HG02885 (cell line): Measurements from ENCODE around the gene IL1RAPL2.
"Not testable (repeated sequence)": the region's sequence is repeated elsewhere in the genome, so short reads cannot be mapped to it uniquely, and the experiment has no call there.

Experiments used
- ATAC-seq: cut with Tn5 transposase; IDR thresholded peaks from one replicate; pipeline ENCODE4 v1.9.1; 2021; ENCODE audit warnings: mild to moderate bottlenecking; ENCODE audit not compliant: unreplicated experiment, poor library complexity

Gene IL1RAPL2

DNA sequence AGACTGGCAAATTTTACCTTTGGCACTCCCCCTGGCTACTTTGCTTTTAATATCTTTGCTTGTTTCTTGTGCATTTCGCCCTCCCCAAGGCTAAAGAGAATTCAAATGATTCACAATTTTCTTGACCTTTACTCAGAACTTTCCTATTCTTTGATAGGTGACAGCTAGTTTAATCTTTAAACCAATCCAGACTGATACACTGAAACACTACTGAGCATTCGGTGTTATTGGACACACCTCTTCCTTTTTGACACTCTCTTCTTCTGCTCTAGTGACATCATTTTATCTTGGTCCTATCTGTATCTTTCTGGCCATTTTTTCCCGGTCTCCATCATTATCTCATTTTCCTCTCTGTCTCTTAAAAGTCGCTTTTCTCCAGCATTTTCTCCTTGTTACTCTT lies 103.1 kb downstream of the IL1RAPL2 start:
- ATAC-seq, result no peak

GRCh38 chrX:104670051-104670450 lies 104.1 kb downstream of the IL1RAPL2 start:
- ATAC-seq, result no peak

- ATAC-seq, result not testable (repeated sequence)
Observed at GRCh38 chrX:104677517-104677916, 111.5 kb downstream of the IL1RAPL2 start.

GRCh38 chrX:104679175-104679574 lies 113.2 kb downstream of the IL1RAPL2 start:
- ATAC-seq, result no peak

GRCh38 chrX:104681214-104681613 lies 115.2 kb downstream of the IL1RAPL2 start:
- no peak for ATAC-seq

DNA sequence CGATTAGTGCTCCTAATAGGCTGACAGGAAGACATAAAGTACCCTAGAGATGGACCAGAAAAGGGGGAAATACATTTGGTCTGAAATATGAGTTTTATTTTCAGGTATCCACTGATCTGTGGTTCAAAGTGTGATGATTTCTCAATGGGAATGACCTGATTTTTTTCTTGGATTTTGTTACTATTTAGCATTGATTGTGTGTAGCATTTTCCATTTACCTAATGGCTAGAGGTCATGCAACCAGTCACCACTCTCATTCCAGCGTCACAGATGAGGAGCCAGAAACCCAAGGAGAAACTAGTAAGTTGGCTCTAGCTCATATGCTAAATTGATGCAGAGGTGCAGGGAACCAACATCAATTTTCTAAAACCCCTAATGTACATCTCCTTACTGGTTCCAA lies 118.1 kb downstream of the IL1RAPL2 start:
- no peak for ATAC-seq

GRCh38 chrX:104695593-104695992 lies 129.6 kb downstream of the IL1RAPL2 start:
- peak; percentile 90 for ATAC-seq

DNA sequence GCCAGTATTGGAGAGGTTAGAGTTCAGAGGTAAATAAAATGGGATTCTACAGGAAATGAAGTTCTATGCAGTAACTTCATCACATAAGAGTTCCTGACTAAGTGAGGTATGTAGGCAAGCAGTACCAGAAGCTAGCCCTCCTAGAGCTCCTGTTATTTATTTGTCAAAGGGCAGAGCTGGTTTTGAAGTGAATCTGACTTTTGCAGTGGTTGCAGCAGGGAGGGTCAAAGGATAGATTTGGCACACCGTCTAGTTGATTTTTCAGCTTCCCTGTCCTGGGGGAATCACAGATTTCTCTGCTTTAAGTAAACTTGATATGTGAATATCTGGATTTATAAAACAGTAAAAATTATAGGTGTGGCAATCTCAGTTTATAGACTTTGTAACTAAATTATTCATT lies 130.7 kb downstream of the IL1RAPL2 start:
- ATAC-seq, result no peak

GRCh38 chrX:104697294-104697693 lies 131.3 kb downstream of the IL1RAPL2 start:
- peak; percentile 37 for ATAC-seq

DNA sequence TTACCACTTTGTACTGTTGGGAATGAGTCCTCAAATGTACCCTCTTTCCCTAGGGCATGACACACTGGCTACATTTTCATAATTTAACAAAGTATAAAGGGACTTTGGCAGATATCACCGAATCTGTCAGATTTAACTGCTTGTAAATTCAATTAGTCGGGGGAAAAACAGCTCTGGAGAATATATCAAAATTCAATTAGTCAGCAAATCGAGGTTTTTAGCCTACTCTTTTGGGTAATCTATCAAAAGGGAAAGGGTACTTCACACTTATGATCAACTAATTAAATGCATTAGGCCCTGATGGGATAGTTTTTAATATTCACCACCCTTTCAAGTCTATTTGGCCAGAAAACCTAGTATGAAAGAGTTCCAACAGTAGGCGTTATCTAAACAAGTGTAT lies 141.0 kb downstream of the IL1RAPL2 start:
- ATAC-seq, result no peak

- no peak for ATAC-seq
Observed at GRCh38 chrX:104707572-104707971, 141.6 kb downstream of the IL1RAPL2 start.

- no peak for ATAC-seq
Observed at GRCh38 chrX:104712515-104712914, 146.5 kb downstream of the IL1RAPL2 start.

- no peak for ATAC-seq
Observed at GRCh38 chrX:104721854-104722253, 155.9 kb downstream of the IL1RAPL2 start.

GRCh38 chrX:104728456-104728855 lies 162.5 kb downstream of the IL1RAPL2 start:
- no peak for ATAC-seq

DNA sequence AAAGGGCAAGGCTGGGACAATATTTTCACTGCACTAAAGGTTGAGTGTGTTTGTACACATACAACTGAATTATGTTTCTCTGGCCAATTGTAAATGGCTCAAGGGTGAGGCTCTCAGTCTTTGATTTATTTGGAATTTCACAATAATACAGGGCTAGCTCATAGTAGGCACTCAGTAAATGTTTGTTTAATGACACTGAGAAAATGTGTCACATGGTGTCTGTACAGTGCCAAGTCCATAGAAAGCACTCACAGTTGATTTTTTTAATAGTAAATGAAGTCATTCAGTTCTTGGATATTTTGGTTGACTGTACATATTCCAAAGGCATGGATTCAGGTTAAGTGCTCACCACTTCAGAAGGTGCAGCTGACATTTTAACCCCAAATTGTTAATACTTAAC lies 176.4 kb downstream of the IL1RAPL2 start:
- no peak for ATAC-seq

DNA sequence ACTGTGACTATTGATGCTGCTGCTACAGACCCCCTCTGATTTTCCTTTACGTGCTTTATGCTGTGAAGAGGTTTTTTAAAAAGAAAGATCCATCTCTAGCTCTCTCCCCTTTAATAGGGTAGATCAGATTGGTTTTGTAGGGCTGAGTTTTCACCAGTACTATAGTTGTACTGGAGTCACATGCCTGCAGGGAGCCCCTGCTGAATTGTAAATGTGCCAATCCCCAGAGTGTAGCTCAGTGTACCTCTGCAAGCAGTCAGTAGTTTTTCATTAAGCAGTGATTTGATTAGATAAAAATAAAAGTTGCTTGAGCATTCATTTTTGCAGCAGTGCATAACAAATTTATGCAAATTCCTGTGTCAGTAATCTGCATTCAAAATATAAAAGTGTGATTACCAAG lies 179.2 kb downstream of the IL1RAPL2 start:
- ATAC-seq, result no peak

- no peak for ATAC-seq
Observed at GRCh38 chrX:104749951-104750610, 184.1 kb downstream of the IL1RAPL2 start.

- no peak for ATAC-seq
Observed at GRCh38 chrX:104762641-104763040, 196.6 kb downstream of the IL1RAPL2 start.

DNA sequence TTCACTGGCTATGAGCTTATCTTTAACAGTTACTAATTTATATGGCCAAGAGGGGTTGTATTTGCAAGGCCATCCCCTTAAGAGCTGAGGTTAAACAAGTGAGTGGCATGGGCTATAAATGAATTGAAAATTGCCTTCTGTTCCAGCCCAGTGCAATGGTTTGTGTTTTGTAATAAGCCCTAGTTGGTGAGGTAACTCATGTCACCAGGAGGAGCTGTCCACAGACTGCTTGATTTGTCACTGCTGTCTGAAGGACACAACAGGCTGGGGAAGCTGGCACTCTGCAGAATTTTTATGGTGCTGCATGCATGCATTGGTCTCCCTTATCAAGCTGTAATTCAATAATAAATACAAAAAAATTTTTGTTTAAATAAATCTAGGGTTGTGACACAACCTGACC lies 223.8 kb downstream of the IL1RAPL2 start:
- no peak for ATAC-seq

GRCh38 chrX:104795804-104796203 lies 229.8 kb downstream of the IL1RAPL2 start:
- no peak for ATAC-seq

DNA sequence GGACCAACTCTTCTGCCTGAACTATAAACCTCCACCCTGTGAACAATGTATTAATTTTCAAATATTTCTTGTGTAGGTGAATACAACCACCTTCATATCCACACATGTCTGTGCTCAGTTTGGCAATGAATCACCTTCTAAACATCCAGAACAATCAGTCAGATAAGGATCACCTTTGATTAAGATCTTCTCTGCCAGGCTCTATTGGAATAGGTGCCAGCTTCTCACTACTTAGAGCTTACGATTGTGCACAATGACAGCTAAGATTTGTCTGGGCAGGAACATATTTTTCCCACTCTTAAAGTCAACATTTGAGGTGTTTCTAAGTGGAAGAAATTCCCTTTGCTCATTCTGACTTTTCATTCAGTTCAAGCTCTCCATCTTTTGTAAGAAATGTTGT lies 237.2 kb downstream of the IL1RAPL2 start:
- ATAC-seq, result no peak

- ATAC-seq, result no peak
Observed at GRCh38 chrX:104806346-104806745, 240.3 kb downstream of the IL1RAPL2 start.

GRCh38 chrX:104833401-104833800 lies 267.4 kb downstream of the IL1RAPL2 start:
- ATAC-seq, result no peak
